ENCODE results near the gene PIP5K1C.
"Not testable (repeated sequence)": the region's sequence is repeated elsewhere in the genome, so short reads cannot be mapped to it uniquely, and the experiment has no call there.

PIP5K1C gene

GRCh38 chr19:3591876-3592613 lies 108.2 kb downstream of the PIP5K1C start:
- DNase-seq (ENCODE audit: low read depth in 4 of 4, low spot score in 1 of 4), result no peak

GRCh38 chr19:3590991-3591659 lies 109.1 kb downstream of the PIP5K1C start:
- no peak for DNase-seq (ENCODE audit: low read depth in 4 of 4, low spot score in 1 of 4)

- DNase-seq (ENCODE audit: low read depth in 4 of 4, low spot score in 1 of 4), result no peak
Measured at GRCh38 chr19:3589949-3590348, 110.3 kb downstream of the PIP5K1C start.

GRCh38 chr19:3589439-3589838 lies 110.8 kb downstream of the PIP5K1C start:
- no peak for DNase-seq (ENCODE audit: low read depth in 4 of 4, low spot score in 1 of 4)

- no peak for DNase-seq (ENCODE audit: low read depth in 4 of 4, low spot score in 1 of 4)
Measured at GRCh38 chr19:3586707-3587346, 113.4 kb downstream of the PIP5K1C start.

- DNase-seq (ENCODE audit: low read depth in 4 of 4, low spot score in 1 of 4), result no peak
Measured at GRCh38 chr19:3586127-3586626, 114.1 kb downstream of the PIP5K1C start.

- no peak for DNase-seq (ENCODE audit: low read depth in 4 of 4, low spot score in 1 of 4)
Measured at GRCh38 chr19:3585301-3586126, 114.8 kb downstream of the PIP5K1C start, which contains the start of gene GIPC3. Gene GIPC3, plus strand, starts transcription at chr19:3585478. Its CDS starts 120 bp downstream, at chr19:3585598.

GRCh38 chr19:3584036-3584802 lies 116.0 kb downstream of the PIP5K1C start:
- DNase-seq (ENCODE audit: low read depth in 4 of 4, low spot score in 1 of 4), result not testable (repeated sequence)

- not testable (repeated sequence) for DNase-seq (ENCODE audit: low read depth in 4 of 4, low spot score in 1 of 4)
Measured at GRCh38 chr19:3581792-3582191, 118.5 kb downstream of the PIP5K1C start.
